ENCODE data around the gene TXK. TPM values are rescaled to one million over a fixed set of nuclear protein-coding genes. Genes with fewer than 3 reads are reported as not detected.

The TXK gene
- total RNA-seq, 1 experiment from 2014 or later: 1.7 TPM

DNA sequence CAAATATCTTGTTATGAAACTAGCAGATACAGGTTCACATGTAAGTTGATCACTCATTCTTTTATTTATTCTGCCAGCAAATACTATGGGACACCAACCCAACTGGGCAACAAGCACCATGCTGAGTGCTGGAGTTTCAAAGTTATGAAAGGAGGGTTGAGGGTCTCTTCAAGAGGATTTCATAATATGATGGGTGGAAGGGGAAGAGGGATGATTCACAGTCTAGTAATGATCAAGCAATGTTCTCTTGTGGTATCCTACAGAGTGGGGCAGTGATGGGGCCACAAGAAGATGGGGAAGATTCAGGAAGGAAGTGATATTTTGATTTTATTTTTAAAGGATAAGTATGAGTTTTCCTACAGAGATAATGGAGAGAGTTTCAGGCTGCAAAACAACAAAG, 46.2 kb upstream of the TXK start:
- CTCF ChIA-PET: no interaction called here
- no peak overlapping the region for H2AFZ ChIP-seq (ENCODE audit: low read depth, low read length, poor library complexity, severe bottlenecking)
- intact Hi-C loops (cut with micrococcal nuclease): no loop called here
- no peaks in the 10 kb centered on the region for H3K9me2 ChIP-seq (ENCODE audit: insufficient read depth)
- no peak overlapping the region for H3K27ac ChIP-seq (ENCODE audit: low read depth, low read length)
- no peak overlapping the region for H3K4me2 ChIP-seq (ENCODE audit: low read length)
- H4K20me1 ChIP-seq (ENCODE audit: insufficient read depth): no peaks in the 10 kb centered on the region
- no peaks in the 10 kb centered on the region for H3K27me3 ChIP-seq (ENCODE audit: insufficient read depth, low read length)
- no peaks in the 10 kb centered on the region for H3K79me2 ChIP-seq (ENCODE audit: insufficient read depth, low read length)
- POLR2A ChIA-PET: no interaction called here
- DNase-seq (ENCODE audit: low read depth, low spot score) (no peak), ATAC-seq (no peak)
- RAD21 ChIA-PET (ENCODE audit: low non-redundant PET in 1 of 2, low total read pairs in 2 of 2, uncharacterized antibody in 2 of 2, unreplicated experiment in 2 of 2): no interaction called here
- peaks cover 12 to 15% of the 10 kb centered on the region in 2 experiments for H3K4me1 ChIP-seq (ENCODE audit: control insufficient read depth in 1 of 2, insufficient read depth in 2 of 2, low read length in 2 of 2)
- BruUV-seq (replicated peaks): no TSS peak
- no peak for TF ChIP-seq ZFX (IDR thresholded peaks at IDR 0.05)
- TF ChIP-seq POLR2AphosphoS5 (IDR thresholded peaks at IDR 0.05; ENCODE audit: low read depth, low read length): no peak
- TF ChIP-seq, protein P1, sequence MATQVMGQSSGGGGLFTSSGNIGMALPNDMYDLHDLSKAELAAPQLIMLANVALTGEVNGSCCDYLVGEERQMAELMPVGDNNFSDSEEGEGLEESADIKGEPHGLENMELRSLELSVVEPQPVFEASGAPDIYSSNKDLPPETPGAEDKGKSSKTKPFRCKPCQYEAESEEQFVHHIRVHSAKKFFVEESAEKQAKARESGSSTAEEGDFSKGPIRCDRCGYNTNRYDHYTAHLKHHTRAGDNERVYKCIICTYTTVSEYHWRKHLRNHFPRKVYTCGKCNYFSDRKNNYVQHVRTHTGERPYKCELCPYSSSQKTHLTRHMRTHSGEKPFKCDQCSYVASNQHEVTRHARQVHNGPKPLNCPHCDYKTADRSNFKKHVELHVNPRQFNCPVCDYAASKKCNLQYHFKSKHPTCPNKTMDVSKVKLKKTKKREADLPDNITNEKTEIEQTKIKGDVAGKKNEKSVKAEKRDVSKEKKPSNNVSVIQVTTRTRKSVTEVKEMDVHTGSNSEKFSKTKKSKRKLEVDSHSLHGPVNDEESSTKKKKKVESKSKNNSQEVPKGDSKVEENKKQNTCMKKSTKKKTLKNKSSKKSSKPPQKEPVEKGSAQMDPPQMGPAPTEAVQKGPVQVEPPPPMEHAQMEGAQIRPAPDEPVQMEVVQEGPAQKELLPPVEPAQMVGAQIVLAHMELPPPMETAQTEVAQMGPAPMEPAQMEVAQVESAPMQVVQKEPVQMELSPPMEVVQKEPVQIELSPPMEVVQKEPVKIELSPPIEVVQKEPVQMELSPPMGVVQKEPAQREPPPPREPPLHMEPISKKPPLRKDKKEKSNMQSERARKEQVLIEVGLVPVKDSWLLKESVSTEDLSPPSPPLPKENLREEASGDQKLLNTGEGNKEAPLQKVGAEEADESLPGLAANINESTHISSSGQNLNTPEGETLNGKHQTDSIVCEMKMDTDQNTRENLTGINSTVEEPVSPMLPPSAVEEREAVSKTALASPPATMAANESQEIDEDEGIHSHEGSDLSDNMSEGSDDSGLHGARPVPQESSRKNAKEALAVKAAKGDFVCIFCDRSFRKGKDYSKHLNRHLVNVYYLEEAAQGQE (IDR thresholded peaks at IDR 0.05; ENCODE audit: low read depth): no peak
- no peak for TF ChIP-seq ATF3 (IDR thresholded peaks at IDR 0.05)
- no peak for TF ChIP-seq RAD21 (IDR thresholded peaks at IDR 0.05; ENCODE audit: low read depth)
- no peak for TF ChIP-seq JUND (IDR thresholded peaks at IDR 0.05)
- no peak for TF ChIP-seq CBX3 (IDR thresholded peaks at IDR 0.05; ENCODE audit: low read depth)
- no peak for TF ChIP-seq FOSL1 (IDR thresholded peaks at IDR 0.05; ENCODE audit: low read depth)
- no peak for TF ChIP-seq ELF1 (IDR thresholded peaks at IDR 0.05; ENCODE audit: borderline replicate concordance, low read depth)
- no peak for TF ChIP-seq EZH2phosphoT487 (IDR thresholded peaks at IDR 0.05; ENCODE audit: borderline replicate concordance)
- TF ChIP-seq EZH2 (IDR thresholded peaks at IDR 0.05): no peak
- TF ChIP-seq SIN3A (IDR thresholded peaks at IDR 0.05; ENCODE audit: low read depth): no peak
- no peak for TF ChIP-seq CEBPB (IDR thresholded peaks at IDR 0.05; ENCODE audit: low read depth)
- no peak for TF ChIP-seq EGR1 (IDR thresholded peaks at IDR 0.05; ENCODE audit: low read depth)
- TF ChIP-seq SRF (IDR thresholded peaks at IDR 0.05; ENCODE audit: low read depth): no peak
- no peak for TF ChIP-seq YY1 (IDR thresholded peaks at IDR 0.05; ENCODE audit: extremely low read depth, insufficient replicate concordance, low read depth, low read length)
- no peak for TF ChIP-seq ZNF274 (IDR thresholded peaks at IDR 0.05; ENCODE audit: low read depth, low read length)
- TF ChIP-seq CTCF (IDR thresholded peaks at IDR 0.05 in 2 of 3, conservative IDR thresholded peaks at IDR 0.05 in 1 of 3; ENCODE audit: borderline replicate concordance in 1 of 3, insufficient read depth in 1 of 3, low read depth in 2 of 3, low read length in 2 of 3): no peak
- TF ChIP-seq POLR2A (IDR thresholded peaks at IDR 0.05; ENCODE audit: borderline replicate concordance, extremely low read depth, insufficient read depth, insufficient read length): no peak
- TF ChIP-seq, protein P2, sequence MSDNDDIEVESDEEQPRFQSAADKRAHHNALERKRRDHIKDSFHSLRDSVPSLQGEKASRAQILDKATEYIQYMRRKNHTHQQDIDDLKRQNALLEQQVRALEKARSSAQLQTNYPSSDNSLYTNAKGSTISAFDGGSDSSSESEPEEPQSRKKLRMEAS (IDR thresholded peaks at IDR 0.05): no peak
- H3K4me3 ChIP-seq (replicated peaks in 1 of 2; ENCODE audit: low read depth in 1 of 2, low read length in 2 of 2): no peak overlapping the region
- H3K9ac ChIP-seq (ENCODE audit: low read length): no peak overlapping the region
- no peaks in the 10 kb centered on the region for H3K9me3 ChIP-seq (ENCODE audit: control insufficient read depth in 1 of 2, insufficient read depth in 1 of 2, low read depth in 1 of 2, low read length in 2 of 2)
- H3K36me3 ChIP-seq (ENCODE audit: control insufficient read depth in 1 of 2, insufficient read depth in 2 of 2, low read length in 2 of 2): no peaks in the 10 kb centered on the region

Data from HCT116 (cell line).